Activated T-cell treated with anti-CD3 and anti-CD28 coated beads, Interleukin-2, amount 50 U/mL, for 24 hours (primary cell): Measurements from ENCODE around the gene LYSMD3.

Experiments
- DNase-seq: peaks from one replicate; pipeline ENCODE4 v3.0.0-alpha.2; 2020
- H3K27ac Mint-ChIP-seq: 2 replicates; pipeline ENCODE4 v1.8.0; 2020; ENCODE audit warnings: mild to moderate bottlenecking, mixed read lengths
- H3K27me3 Mint-ChIP-seq: 2 replicates; pipeline ENCODE4 v1.8.0; 2020; ENCODE audit warnings: mixed read lengths
- H3K36me3 Mint-ChIP-seq: 2 replicates; pipeline ENCODE4 v1.8.0; 2020; ENCODE audit warnings: low read depth, mixed read lengths
- H3K4me1 Mint-ChIP-seq: 2 replicates; pipeline ENCODE4 v1.8.0; 2020; ENCODE audit warnings: low read depth, mixed read lengths
- H3K4me3 Mint-ChIP-seq: 2 replicates; pipeline ENCODE4 v1.8.0; 2020; ENCODE audit warnings: mild to moderate bottlenecking, moderate library complexity, mixed read lengths
- H3K9me3 Mint-ChIP-seq: 2 replicates; pipeline ENCODE4 v1.8.0; 2020; ENCODE audit warnings: mixed read lengths

The LYSMD3 gene

GRCh38 chr5:90530736-90531487, 1.5 kb upstream of the LYSMD3 start:
- DNase-seq = no peak
- Mint-ChIP-seq H3K27me3 (peaks cover 22% of the 10 kb centered on the region), H3K36me3 (peaks cover 20% of the 10 kb centered on the region), H3K4me3 (no peak overlapping the region), H3K27ac (no peak overlapping the region), H3K4me1 (peaks cover 28% of the 10 kb centered on the region), H3K9me3 (no peaks in the 10 kb centered on the region)

- Mint-ChIP-seq H3K27me3 (peaks cover 14% of the 10 kb centered on the region), H3K27ac (peak overlapping the region; percentile 97), H3K36me3 (peaks cover 25% of the 10 kb centered on the region), H3K4me3 (peak overlapping the region; percentile 95), H3K4me1 (peaks cover 30% of the 10 kb centered on the region), H3K9me3 (no peaks in the 10 kb centered on the region)
- DNase-seq = no peak
These were observed 724 bp upstream of the LYSMD3 start for GRCh38 chr5:90529939-90530677.

GRCh38 chr5:90528601-90529193, 687 bp downstream of the LYSMD3 start:
- DNase-seq = no peak
- H3K4me3 Mint-ChIP-seq = peak overlapping the region; percentile 95
- H3K27ac Mint-ChIP-seq = peak overlapping the region; percentile 89
- peaks cover 37% of the 10 kb centered on the region for H3K36me3 Mint-ChIP-seq
- H3K9me3 Mint-ChIP-seq = no peaks in the 10 kb centered on the region
- peaks cover 35% of the 10 kb centered on the region for H3K4me1 Mint-ChIP-seq
- H3K27me3 Mint-ChIP-seq = peaks cover 8% of the 10 kb centered on the region

GRCh38 chr5:90519081-90519480, 10.3 kb downstream of the LYSMD3 start:
- Mint-ChIP-seq H3K27me3 (no peaks in the 10 kb centered on the region), H3K4me3 (no peak overlapping the region), H3K27ac (no peak overlapping the region), H3K4me1 (peaks cover 19% of the 10 kb centered on the region), H3K9me3 (no peaks in the 10 kb centered on the region), H3K36me3 (peaks cover 72% of the 10 kb centered on the region)
- no peak for DNase-seq

GRCh38 chr5:90518661-90519060, 10.7 kb downstream of the LYSMD3 start:
- Mint-ChIP-seq H3K36me3 (peaks cover 68% of the 10 kb centered on the region), H3K27ac (no peak overlapping the region), H3K9me3 (no peaks in the 10 kb centered on the region), H3K27me3 (no peaks in the 10 kb centered on the region), H3K4me1 (peaks cover 17% of the 10 kb centered on the region), H3K4me3 (no peak overlapping the region)
- no peak for DNase-seq

- H3K4me1 Mint-ChIP-seq = peaks cover 9% of the 10 kb centered on the region
- DNase-seq = no peak
- no peak overlapping the region for H3K4me3 Mint-ChIP-seq
- peaks cover 43% of the 10 kb centered on the region for H3K36me3 Mint-ChIP-seq
- no peaks in the 10 kb centered on the region for H3K27me3 Mint-ChIP-seq
- H3K27ac Mint-ChIP-seq = no peak overlapping the region
- no peaks in the 10 kb centered on the region for H3K9me3 Mint-ChIP-seq
These were observed 14.9 kb downstream of the LYSMD3 start for GRCh38 chr5:90514520-90514919.

- no peak overlapping the region for H3K27ac Mint-ChIP-seq
- peaks cover 51% of the 10 kb centered on the region for H3K36me3 Mint-ChIP-seq
- H3K9me3 Mint-ChIP-seq = no peaks in the 10 kb centered on the region
- no peak overlapping the region for H3K4me3 Mint-ChIP-seq
- H3K27me3 Mint-ChIP-seq = no peaks in the 10 kb centered on the region
- DNase-seq = no peak
- peaks cover 4% of the 10 kb centered on the region for H3K4me1 Mint-ChIP-seq
These were observed 18.9 kb downstream of the LYSMD3 start for GRCh38 chr5:90510438-90510837.

GRCh38 chr5:90506221-90506620, 23.2 kb downstream of the LYSMD3 start:
- Mint-ChIP-seq H3K4me1 (peaks cover 4% of the 10 kb centered on the region), H3K36me3 (peaks cover 53% of the 10 kb centered on the region), H3K4me3 (no peak overlapping the region), H3K9me3 (no peaks in the 10 kb centered on the region), H3K27ac (no peak overlapping the region), H3K27me3 (no peaks in the 10 kb centered on the region)
- no peak for DNase-seq

GRCh38 chr5:90504743-90505142, 24.6 kb downstream of the LYSMD3 start:
- H3K27ac Mint-ChIP-seq = no peak overlapping the region
- H3K9me3 Mint-ChIP-seq = no peaks in the 10 kb centered on the region
- DNase-seq = no peak
- no peak overlapping the region for H3K4me3 Mint-ChIP-seq
- H3K27me3 Mint-ChIP-seq = no peaks in the 10 kb centered on the region
- H3K4me1 Mint-ChIP-seq = peaks cover 4% of the 10 kb centered on the region
- peaks cover 49% of the 10 kb centered on the region for H3K36me3 Mint-ChIP-seq

GRCh38 chr5:90503596-90503995, 25.8 kb downstream of the LYSMD3 start:
- Mint-ChIP-seq H3K36me3 (peaks cover 43% of the 10 kb centered on the region), H3K9me3 (no peaks in the 10 kb centered on the region), H3K27me3 (no peaks in the 10 kb centered on the region), H3K27ac (no peak overlapping the region), H3K4me1 (peaks cover 4% of the 10 kb centered on the region), H3K4me3 (no peak overlapping the region)
- no peak for DNase-seq

GRCh38 chr5:90495146-90495545, 34.2 kb downstream of the LYSMD3 start:
- Mint-ChIP-seq H3K36me3 (peaks cover 45% of the 10 kb centered on the region), H3K4me1 (no peaks in the 10 kb centered on the region), H3K27me3 (no peaks in the 10 kb centered on the region), H3K27ac (no peak overlapping the region), H3K9me3 (peaks cover 3% of the 10 kb centered on the region), H3K4me3 (no peak overlapping the region)
- no peak for DNase-seq

GRCh38 chr5:90494043-90494442, 35.3 kb downstream of the LYSMD3 start:
- Mint-ChIP-seq H3K4me3 (no peak overlapping the region), H3K36me3 (peaks cover 48% of the 10 kb centered on the region), H3K9me3 (peaks cover 3% of the 10 kb centered on the region), H3K4me1 (no peaks in the 10 kb centered on the region), H3K27me3 (no peaks in the 10 kb centered on the region), H3K27ac (no peak overlapping the region)
- DNase-seq = no peak

- no peak overlapping the region for H3K27ac Mint-ChIP-seq
- H3K27me3 Mint-ChIP-seq = no peaks in the 10 kb centered on the region
- H3K4me3 Mint-ChIP-seq = no peak overlapping the region
- no peaks in the 10 kb centered on the region for H3K4me1 Mint-ChIP-seq
- H3K9me3 Mint-ChIP-seq = no peaks in the 10 kb centered on the region
- H3K36me3 Mint-ChIP-seq = peaks cover 48% of the 10 kb centered on the region
- DNase-seq = no peak
These were observed 40.6 kb downstream of the LYSMD3 start for GRCh38 chr5:90488791-90489190.

GRCh38 chr5:90484540-90484939, 44.8 kb downstream of the LYSMD3 start:
- no peak overlapping the region for H3K4me3 Mint-ChIP-seq
- no peak overlapping the region for H3K27ac Mint-ChIP-seq
- DNase-seq = no peak
- peaks cover 44% of the 10 kb centered on the region for H3K36me3 Mint-ChIP-seq
- H3K4me1 Mint-ChIP-seq = no peaks in the 10 kb centered on the region
- H3K9me3 Mint-ChIP-seq = no peaks in the 10 kb centered on the region
- no peaks in the 10 kb centered on the region for H3K27me3 Mint-ChIP-seq

GRCh38 chr5:90483206-90483605, 46.2 kb downstream of the LYSMD3 start:
- H3K4me3 Mint-ChIP-seq = no peak overlapping the region
- H3K27me3 Mint-ChIP-seq = no peaks in the 10 kb centered on the region
- peaks cover 42% of the 10 kb centered on the region for H3K36me3 Mint-ChIP-seq
- no peaks in the 10 kb centered on the region for H3K9me3 Mint-ChIP-seq
- DNase-seq = no peak
- no peak overlapping the region for H3K27ac Mint-ChIP-seq
- H3K4me1 Mint-ChIP-seq = no peaks in the 10 kb centered on the region
